HFF-Myc (cell line): ENCODE results near the gene C11orf58.

Source experiments
- DNase-seq: peaks from one replicate; pipeline ENCODE4 v3.0.0-alpha.2; 2011; ENCODE audit warnings: low read depth; ENCODE audit errors: extremely low read depth
- H3K4me3 ChIP-seq: replicated peaks from 2 replicates; pipeline ENCODE4 v1.5.1; 2011; ENCODE audit warnings: low read depth, mild to moderate bottlenecking, control low read depth, low read length
- CTCF ChIP-seq: IDR thresholded peaks from 2 replicates; pipeline ENCODE4 v1.5.1; 2012; ENCODE audit warnings: mild to moderate bottlenecking, low read depth, low read length, control low read depth; ENCODE audit errors: missing control alignments

The C11orf58 gene

GRCh38 chr11:16737818-16738192 is 642 bp upstream of the C11orf58 start:
- peak overlapping the region; percentile 76 for H3K4me3 ChIP-seq
- no peak for TF ChIP-seq CTCF
- no peak for DNase-seq

GRCh38 chr11:16738947-16739815 is 734 bp downstream of the C11orf58 start:
- no peak for DNase-seq
- peak overlapping the region; percentile 76 for H3K4me3 ChIP-seq
- no peak for TF ChIP-seq CTCF

DNA sequence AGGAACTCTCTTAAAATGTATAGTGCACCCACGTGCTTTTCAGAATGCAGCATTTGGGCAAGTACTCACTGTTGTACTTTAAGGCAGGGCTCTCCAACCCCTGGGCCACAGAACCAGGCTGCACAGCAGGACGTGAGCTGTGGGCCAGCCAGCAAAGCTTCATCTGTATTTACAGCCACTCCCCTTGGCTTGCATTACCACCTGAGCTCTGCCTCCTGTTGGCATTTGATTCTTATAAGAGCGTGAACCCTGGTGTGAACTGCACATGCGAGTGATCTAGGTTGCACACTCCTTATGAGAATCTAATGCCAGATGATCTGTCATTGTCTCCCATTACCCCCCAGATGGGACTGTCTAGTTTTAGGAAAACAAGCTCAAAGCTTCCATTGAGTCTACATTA is 3.0 kb downstream of the C11orf58 start:
- no peak for DNase-seq
- no peak for TF ChIP-seq CTCF
- 0 out of 2 replicates have a peak overlapping the region, but pooled peaks have one; percentile 2 for H3K4me3 ChIP-seq

DNA sequence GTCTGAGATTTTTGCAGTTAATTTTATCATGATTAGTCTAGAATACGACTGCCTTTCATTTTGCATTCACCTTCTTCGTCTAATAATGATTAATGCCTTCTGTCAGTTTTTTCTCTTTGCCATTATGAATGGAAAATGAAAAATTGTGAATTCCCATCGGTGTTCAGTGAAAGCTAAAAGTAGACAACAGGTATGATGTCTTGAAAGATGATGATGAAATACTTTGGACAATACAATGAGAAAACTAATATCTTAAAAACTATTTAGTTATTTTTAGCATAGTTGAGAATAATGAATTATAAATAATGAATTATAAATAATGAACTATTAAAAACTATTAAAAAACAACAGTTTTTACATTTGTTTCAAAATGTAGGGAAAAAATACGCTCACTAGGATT is 5.0 kb downstream of the C11orf58 start:
- DNase-seq, result no peak
- TF ChIP-seq CTCF, result no peak
- no peak overlapping the region for H3K4me3 ChIP-seq

DNA sequence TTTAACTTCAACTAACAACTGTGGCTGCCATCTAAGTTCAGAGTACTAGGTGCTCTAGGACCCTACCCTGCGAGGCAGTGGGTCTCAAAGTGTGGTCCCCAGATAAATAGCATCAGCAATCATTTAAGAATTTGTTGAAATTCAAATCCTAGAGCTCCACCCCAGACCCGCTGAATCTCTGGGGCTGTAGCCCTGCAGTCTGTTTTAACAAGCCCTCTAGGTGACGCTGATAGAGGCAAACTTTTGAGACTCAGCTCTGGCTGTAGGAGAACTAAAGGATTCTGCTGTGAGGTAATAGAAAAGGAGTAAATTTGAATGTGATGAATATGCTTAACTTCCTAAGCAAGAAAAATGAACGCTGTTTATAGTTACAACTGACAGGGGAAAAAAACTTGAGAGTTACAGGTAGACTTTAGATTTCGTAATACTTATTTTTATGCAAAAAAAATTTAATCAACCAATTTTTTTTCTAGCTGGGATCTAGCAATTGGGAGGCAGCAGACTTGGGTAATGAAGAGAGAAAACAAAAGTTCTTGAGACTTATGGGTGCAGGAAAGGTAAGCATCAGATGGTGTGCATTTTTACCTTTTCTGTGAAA is 5.8 kb downstream of the C11orf58 start:
- no peak overlapping the region for H3K4me3 ChIP-seq
- DNase-seq, result no peak
- no peak for TF ChIP-seq CTCF

GRCh38 chr11:16745950-16746605 is 7.6 kb downstream of the C11orf58 start:
- no peak for DNase-seq
- TF ChIP-seq CTCF, result no peak
- H3K4me3 ChIP-seq, result no peak overlapping the region
